Activated CD4-positive, alpha-beta T cell treated with anti-CD3 and anti-CD28 coated beads for 4 hours (primary cell): Measurements from ENCODE around the gene RDH14.

Experiments used
- DNase-seq, 2 donors: peaks; one replicate each; pipeline ENCODE4 v3.0.0-alpha.2; 2020

RDH14 gene, protein sequence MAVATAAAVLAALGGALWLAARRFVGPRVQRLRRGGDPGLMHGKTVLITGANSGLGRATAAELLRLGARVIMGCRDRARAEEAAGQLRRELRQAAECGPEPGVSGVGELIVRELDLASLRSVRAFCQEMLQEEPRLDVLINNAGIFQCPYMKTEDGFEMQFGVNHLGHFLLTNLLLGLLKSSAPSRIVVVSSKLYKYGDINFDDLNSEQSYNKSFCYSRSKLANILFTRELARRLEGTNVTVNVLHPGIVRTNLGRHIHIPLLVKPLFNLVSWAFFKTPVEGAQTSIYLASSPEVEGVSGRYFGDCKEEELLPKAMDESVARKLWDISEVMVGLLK

DNA sequence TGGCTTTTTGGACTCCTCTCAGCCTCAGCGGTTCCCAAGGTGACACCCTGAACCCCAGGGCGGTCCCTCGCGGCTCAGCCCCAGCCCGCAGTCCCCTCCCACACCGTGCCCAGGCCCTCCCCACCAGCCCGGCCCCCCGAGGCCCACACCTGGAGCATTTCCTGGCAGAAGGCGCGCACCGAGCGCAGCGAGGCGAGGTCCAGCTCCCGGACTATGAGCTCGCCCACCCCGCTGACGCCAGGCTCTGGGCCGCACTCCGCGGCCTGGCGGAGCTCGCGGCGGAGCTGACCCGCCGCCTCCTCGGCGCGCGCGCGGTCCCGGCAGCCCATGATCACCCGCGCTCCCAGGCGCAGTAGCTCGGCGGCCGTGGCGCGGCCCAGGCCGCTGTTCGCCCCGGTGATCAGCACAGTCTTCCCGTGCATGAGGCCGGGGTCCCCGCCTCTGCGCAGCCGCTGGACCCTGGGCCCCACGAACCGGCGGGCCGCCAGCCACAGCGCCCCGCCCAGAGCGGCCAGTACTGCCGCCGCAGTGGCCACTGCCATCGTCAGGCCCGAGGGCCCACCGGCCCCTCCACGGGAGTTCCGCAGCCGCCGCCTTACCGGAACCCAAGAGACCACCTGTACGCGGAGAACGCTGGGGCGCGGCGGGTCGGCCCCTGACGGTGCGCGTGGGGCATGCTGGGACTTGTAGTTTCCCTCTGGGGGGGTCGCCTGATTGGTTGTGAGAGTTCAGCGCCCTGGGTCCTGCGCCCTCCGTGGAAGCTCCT is at the start of gene RDH14:
Gene RDH14 (minus strand): TSS at position 623 of the 766 bp plus-strand sequence. CDS start 81 bp downstream, at position 542.
- DNase-seq, result peak; percentile 88 to 93

DNA sequence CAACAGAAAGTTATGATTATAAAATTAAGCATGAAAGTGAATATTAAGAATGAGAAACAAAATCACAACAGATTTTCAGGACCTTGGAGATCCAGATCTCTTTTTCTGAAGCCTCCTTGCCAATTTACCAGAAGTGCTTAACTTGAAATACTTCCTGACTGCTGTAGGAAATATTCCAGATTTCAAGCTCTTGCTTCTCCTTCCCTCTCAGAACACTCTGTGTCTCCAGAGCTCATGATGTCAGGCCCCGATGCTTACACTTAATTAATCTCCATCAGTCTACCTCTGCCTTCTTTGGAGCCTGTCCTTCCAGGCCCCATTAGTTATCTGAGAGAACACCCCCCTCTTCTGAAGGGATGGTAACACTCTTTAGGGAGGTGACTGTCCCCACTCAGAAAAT is 49.6 kb upstream of the RDH14 start:
- DNase-seq, result no peak

GRCh38 chr2:18605115-18605514 is 44.7 kb upstream of the RDH14 start:
- no peak for DNase-seq

DNA sequence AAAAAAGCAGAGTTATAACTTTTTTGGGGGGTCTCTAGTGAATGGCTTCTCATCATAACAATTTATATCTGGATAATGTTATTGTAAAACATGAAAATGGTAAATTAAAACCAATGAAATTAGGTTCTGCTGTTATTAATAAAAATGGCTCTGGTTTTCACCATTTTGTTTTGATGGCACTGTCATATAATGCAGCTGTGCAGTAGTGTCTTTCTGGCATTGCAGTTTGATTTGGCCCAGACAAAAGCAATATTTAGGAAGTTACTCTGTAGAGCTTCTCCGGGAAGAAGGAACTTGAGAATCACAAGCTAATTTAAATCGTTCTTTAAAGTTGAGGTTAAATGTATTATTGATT is 44.1 kb upstream of the RDH14 start:
- DNase-seq, result no peak

GRCh38 chr2:18603854-18604530 is 43.5 kb upstream of the RDH14 start:
- no peak for DNase-seq

GRCh38 chr2:18602298-18602697 is 41.8 kb upstream of the RDH14 start:
- no peak for DNase-seq

- DNase-seq, result no peak
Measured at GRCh38 chr2:18600255-18600613, 39.8 kb upstream of the RDH14 start.

GRCh38 chr2:18599509-18600254 is 39.2 kb upstream of the RDH14 start:
- DNase-seq, result no peak

DNA sequence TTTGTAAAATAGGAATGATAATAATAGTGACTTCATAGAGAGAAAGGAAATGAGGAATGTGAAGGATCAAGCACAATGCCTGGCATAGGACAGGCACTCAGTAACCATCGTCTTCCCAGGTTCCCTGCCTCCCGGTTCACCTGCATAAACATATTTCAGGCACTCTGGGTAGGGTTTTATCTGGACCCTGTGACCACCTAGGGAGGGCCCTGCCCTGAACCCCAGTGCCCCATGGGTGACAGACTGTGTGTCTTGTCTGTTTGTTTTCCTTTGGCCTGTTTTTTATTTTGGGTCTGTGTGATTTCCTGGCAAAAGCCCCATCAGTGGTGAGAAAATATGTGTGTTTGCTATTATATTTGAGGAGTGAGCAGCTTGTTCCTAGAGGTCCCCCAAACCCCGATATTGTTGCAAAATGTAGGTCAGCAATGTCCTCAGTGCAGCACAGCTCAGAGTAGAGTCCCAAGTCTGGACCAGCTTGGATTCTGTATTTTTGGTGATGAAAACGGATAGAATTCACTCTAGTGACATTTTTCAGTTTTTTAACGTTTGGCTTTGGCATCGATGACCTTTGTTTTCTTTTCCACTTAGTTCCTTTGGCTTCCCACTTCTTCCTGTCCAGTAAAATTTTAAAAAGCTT is 38.5 kb upstream of the RDH14 start:
- DNase-seq, result no peak

- DNase-seq, result no peak
Measured at GRCh38 chr2:18597618-18598017, 37.2 kb upstream of the RDH14 start.

DNA sequence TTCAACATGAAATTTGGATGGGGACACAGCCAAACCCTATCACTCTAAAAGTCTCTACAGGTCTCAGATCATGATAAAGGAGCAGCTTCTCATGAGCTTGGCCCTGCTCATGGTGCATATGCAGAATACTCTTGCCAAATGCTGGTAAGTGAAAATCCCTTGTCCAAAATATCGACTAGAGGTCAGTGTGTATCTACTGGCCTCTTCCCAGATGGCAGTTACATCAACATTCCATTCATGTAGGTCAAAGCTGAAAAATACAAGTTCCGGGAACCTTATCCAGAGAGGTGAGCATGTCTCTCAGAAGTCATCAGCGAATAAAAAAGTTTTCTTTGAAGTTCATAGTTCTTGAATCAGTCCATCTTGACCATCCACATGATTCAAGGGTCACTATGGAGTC is 36.5 kb upstream of the RDH14 start:
- no peak for DNase-seq

DNA sequence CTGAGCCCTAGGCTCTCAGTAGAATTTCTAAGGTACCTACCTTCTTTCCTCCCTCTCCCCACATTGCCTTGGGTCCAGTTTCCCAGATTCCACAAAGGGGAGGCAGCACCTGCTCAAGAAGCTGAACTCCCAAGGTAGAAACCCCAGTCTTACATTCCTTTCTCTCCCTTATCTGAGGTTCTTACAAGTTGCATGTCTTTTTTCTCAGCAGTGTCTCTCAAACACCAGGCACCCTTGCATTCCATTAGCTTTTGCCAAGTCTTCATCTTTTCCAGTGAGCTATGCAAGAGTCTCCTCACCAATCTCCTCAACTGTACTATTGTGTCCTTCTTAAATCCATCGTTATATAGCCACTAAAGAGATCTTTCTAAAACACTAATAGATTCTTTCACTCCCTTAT is 33.0 kb upstream of the RDH14 start:
- no peak for DNase-seq

GRCh38 chr2:18592372-18592771 is 31.9 kb upstream of the RDH14 start:
- DNase-seq, result no peak

- no peak for DNase-seq
Measured at GRCh38 chr2:18589354-18589753, 28.9 kb upstream of the RDH14 start, which contains the start of gene NT5C1B. NT5C1B (minus strand) TSS chr2:18589569; CDS start chr2:18589468, 101 bp downstream.

DNA sequence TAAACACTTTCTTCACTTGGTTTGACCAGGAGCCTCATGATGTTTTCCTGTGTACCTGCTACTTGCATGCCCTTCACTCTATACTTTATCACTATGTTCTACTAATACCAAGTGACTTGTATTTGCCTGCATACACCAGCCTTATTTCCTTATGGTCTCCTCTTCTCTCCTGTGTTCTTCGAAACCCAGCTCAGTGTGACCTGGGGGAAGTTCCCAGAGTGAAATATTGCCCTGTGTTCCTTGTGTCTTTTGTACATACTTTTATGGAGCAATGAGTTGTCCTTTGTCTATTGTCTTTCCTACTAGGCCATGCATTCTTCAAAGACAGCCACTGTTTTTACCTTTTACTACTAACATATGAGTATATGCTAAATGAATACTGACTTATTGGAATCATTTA is 28.3 kb upstream of the RDH14 start:
- DNase-seq, result no peak

GRCh38 chr2:18588049-18588448 is 27.6 kb upstream of the RDH14 start:
- DNase-seq, result no peak

DNA sequence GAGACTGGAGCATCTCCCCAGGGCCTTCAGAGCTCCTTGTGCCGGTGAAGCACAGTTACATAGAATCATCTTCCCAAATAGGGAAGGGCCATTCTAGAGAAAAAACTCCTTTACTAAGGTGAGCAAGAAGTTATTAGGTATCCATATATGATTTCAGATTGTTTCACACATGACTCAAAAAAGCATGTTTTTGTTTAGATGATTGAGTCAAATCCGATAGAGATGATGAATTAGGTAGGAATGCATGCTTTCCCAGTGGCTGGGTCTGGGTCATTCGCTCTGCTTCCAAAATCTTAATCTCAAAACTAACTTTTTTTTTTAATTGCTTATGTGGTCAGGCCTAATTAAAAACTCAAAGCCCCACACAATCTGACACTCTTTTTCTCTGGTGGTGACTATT is 25.1 kb upstream of the RDH14 start:
- DNase-seq, result no peak

DNA sequence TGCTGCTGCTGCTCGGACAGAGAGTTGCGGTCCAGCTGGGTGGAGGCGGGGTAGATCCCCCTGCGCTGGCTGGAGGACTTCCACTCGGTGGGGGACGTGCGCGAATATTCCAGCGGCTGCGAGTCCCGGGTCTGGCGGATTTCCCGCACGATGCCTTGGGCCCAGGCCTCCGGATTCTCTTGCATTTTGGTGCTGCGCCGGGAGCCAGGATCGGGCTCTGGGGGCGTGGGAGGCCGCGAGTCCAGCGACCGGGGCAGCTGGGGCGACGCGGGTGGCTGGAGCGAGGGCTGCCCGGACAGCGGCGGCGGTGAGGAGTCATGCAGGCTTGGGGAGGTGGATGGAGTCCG is 24.1 kb upstream of the RDH14 start:
- DNase-seq, result no peak

- DNase-seq, result no peak
Measured at GRCh38 chr2:18583905-18584607, 23.6 kb upstream of the RDH14 start.

DNA sequence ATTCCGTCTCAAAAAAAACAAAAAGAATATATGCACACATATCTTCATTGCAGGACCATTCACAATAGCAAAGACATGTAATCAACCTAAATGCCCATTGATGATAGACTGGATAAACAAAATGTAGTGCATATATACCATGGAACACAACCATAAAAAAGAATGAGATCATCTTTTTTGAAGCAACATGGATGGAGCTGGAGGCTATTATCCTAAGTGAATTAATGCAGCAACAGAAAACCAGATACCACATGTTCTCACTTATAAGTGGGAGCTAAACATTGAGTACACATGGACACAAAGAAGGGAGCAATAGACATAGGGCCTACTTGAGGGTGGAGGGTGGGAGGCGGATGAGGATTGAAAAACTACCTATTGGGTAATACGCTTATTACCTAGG is 20.2 kb upstream of the RDH14 start:
- DNase-seq, result no peak

DNA sequence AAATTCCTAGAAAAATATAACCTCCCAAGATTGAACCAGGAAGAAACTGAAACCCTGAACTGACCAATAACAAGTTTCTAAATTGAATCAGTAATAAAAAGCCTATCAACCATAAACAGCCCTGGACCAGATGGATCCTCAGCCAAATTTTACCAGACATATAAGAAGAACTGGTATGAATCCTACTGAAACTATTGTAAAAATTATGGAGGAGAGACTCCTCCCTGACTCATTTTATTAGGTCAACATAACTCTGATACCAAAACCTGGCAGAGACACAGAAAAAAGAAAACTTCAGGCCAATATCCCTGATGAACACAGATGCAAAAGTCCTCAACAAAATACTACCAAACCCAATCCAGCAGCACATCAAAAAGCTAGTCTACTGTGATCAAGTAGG is 17.6 kb upstream of the RDH14 start:
- no peak for DNase-seq

DNA sequence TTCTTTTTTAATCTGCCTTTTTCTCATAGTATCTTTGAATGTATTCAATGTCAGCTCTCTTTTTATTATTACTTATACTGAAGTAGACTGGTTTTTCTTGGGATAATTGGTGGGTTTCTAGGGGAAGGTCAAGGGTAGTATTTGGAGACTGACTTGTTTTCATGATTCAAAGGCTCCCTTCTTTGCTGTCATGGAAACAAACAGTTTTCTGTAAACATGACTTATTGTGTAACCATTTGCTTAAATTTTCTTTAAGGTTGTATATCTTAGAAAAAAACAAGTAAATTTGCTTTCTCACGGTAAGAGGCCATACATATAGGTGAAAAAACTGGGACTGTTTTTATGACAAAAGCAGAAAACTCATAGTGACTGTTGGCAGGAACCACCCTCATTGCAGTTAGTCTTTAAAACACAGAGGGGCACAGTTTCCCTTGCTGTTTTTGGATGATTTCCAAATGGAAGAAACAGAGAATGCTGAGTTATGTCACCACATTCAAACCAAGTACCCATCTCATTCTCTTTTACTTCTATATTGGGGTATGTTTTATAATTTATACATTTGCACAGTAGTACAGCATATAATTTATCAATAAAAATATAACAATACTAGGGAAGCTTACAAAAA is 5.8 kb upstream of the RDH14 start:
- DNase-seq, result no peak
